ENCODE measurements around the gene STIM1.
A peak's percentile ranks its signal among the peaks of the same experiment; 100 is the strongest.

Gene STIM1

GRCh38 chr11:3962406-3962840 lies 107.0 kb downstream of the STIM1 start:
- Mint-ChIP-seq H3K4me1 (ENCODE audit: low read depth) (peaks cover 77% of the 10 kb centered on the region), H3K27me3 (no peaks in the 10 kb centered on the region), H3K27ac (no peak overlapping the region), H3K36me3 (ENCODE audit: low read depth) (peaks cover 9% of the 10 kb centered on the region), H3K4me3 (no peak overlapping the region), H3K9me3 (no peaks in the 10 kb centered on the region)

DNA sequence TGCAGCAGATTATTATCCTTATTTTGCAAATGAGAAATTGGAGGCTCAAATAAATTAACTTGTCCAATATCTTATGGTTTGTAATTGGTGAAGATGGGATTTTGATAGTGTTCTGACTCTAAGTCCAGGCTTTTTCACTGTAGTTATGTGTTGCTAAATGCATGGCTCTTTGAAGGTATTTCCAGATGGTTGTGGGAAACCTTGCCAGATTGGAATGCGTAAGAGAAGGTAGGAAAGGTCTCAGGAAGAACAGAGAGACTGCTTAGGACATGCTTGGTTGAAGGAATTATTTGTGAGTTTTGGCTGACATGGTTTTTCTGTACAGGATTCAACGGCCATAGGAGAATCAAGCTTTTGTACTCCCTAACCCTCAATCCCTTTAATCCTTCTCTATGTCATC lies 108.6 kb downstream of the STIM1 start:
- Mint-ChIP-seq H3K27me3 (no peaks in the 10 kb centered on the region), H3K4me3 (no peak overlapping the region), H3K36me3 (ENCODE audit: low read depth) (peaks cover 20% of the 10 kb centered on the region), H3K4me1 (ENCODE audit: low read depth) (peaks cover 77% of the 10 kb centered on the region), H3K27ac (peak overlapping the region; percentile 17), H3K9me3 (no peaks in the 10 kb centered on the region)

DNA sequence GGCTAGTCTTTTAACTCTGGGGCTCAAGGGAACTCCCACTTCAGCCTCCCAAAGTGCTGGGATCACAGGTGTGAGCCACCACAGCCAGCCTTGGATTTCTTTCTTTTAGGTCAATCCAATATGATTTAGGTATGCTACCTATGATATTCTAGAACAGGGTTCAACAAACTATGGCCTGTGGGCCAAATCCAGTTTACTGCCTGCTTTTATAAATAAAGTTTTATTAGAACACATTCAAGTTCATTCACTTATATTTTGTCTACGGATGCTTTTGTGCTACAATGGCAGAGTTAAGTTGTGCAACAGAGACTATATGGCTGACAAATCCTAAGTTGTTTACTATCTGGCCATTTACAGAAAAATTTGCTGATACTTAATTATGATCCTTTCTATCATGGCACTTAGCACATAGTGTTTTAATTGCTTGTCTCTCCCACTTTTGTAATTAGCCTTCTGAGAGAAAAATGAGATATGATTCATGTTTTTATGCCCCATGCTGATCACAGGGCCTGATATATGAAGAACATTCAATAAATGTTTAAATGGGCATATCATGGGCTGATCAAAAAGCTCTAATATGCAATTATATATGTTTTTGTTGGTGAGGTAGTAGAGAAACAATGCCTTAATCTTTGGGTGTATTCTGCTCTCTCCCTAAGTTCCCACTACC lies 109.6 kb downstream of the STIM1 start:
- H3K9me3 Mint-ChIP-seq = no peaks in the 10 kb centered on the region
- peaks cover 23% of the 10 kb centered on the region for H3K36me3 Mint-ChIP-seq (ENCODE audit: low read depth)
- no peak overlapping the region for H3K27ac Mint-ChIP-seq
- H3K4me3 Mint-ChIP-seq = no peak overlapping the region
- peaks cover 77% of the 10 kb centered on the region for H3K4me1 Mint-ChIP-seq (ENCODE audit: low read depth)
- no peaks in the 10 kb centered on the region for H3K27me3 Mint-ChIP-seq

- no peaks in the 10 kb centered on the region for H3K9me3 Mint-ChIP-seq
- peaks cover 31% of the 10 kb centered on the region for H3K36me3 Mint-ChIP-seq (ENCODE audit: low read depth)
- peak overlapping the region; percentile 46 for H3K27ac Mint-ChIP-seq
- peaks cover 86% of the 10 kb centered on the region for H3K4me1 Mint-ChIP-seq (ENCODE audit: low read depth)
- no peaks in the 10 kb centered on the region for H3K27me3 Mint-ChIP-seq
- no peak overlapping the region for H3K4me3 Mint-ChIP-seq
These were observed 112.2 kb downstream of the STIM1 start for GRCh38 chr11:3967695-3968094.

- peaks cover 77% of the 10 kb centered on the region for H3K4me1 Mint-ChIP-seq (ENCODE audit: low read depth)
- peak overlapping the region; percentile 64 for H3K4me3 Mint-ChIP-seq
- H3K27ac Mint-ChIP-seq = peak overlapping the region; percentile 93
- no peaks in the 10 kb centered on the region for H3K9me3 Mint-ChIP-seq
- no peaks in the 10 kb centered on the region for H3K27me3 Mint-ChIP-seq
- peaks cover 37% of the 10 kb centered on the region for H3K36me3 Mint-ChIP-seq (ENCODE audit: low read depth)
These were observed 113.7 kb downstream of the STIM1 start for GRCh38 chr11:3969200-3969599.

DNA sequence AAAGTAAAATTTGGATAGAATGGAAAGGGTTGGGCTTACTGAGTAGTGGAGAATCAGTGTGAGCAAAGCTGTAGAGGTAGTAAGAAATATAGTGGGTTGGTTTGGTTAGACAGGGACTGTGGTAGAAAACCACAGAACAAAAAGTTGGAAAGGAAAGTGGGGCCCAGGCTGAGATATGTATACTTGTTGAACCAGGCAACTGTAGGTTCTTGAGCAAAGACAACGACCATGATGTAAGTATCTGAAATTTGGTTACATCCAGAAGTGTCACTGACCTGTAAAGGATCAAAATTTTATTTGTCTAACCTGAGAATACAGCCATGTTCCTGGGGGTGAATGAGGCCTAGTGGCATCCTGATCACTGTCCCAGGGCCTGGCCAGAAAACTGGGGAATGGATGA lies 114.1 kb downstream of the STIM1 start:
- H3K27me3 Mint-ChIP-seq = no peaks in the 10 kb centered on the region
- peaks cover 37% of the 10 kb centered on the region for H3K36me3 Mint-ChIP-seq (ENCODE audit: low read depth)
- peaks cover 74% of the 10 kb centered on the region for H3K4me1 Mint-ChIP-seq (ENCODE audit: low read depth)
- H3K4me3 Mint-ChIP-seq = peak overlapping the region; percentile 64
- H3K9me3 Mint-ChIP-seq = no peaks in the 10 kb centered on the region
- H3K27ac Mint-ChIP-seq = peak overlapping the region; percentile 93

DNA sequence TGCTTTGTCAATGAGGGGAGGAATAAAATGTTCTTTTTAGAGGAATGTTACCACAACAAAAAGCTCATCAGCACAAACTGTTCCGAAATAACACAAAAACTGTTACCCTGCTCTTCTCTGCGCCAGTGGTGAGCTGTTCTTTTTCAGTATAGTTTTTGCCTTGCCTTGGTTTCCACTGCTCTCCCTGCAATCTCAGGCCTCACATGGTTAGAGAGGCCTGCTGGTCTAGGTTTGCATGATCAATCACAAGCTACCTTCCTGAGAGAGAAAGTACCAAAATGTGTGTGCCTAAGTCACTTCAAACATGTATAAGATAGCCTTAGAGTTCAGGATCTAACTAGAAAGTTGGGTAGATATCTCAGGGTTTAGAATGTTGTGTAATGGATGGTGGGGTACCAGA lies 114.6 kb downstream of the STIM1 start:
- H3K27me3 Mint-ChIP-seq = no peaks in the 10 kb centered on the region
- H3K36me3 Mint-ChIP-seq (ENCODE audit: low read depth) = peaks cover 37% of the 10 kb centered on the region
- no peaks in the 10 kb centered on the region for H3K9me3 Mint-ChIP-seq
- peak overlapping the region; percentile 93 for H3K27ac Mint-ChIP-seq
- peaks cover 74% of the 10 kb centered on the region for H3K4me1 Mint-ChIP-seq (ENCODE audit: low read depth)
- H3K4me3 Mint-ChIP-seq = peak overlapping the region; percentile 64

GRCh38 chr11:3971756-3972404 lies 116.4 kb downstream of the STIM1 start:
- Mint-ChIP-seq H3K36me3 (ENCODE audit: low read depth) (peaks cover 38% of the 10 kb centered on the region), H3K27ac (peak overlapping the region; percentile 8), H3K27me3 (no peaks in the 10 kb centered on the region), H3K9me3 (no peaks in the 10 kb centered on the region), H3K4me1 (ENCODE audit: low read depth) (peaks cover 63% of the 10 kb centered on the region), H3K4me3 (no peak overlapping the region)

DNA sequence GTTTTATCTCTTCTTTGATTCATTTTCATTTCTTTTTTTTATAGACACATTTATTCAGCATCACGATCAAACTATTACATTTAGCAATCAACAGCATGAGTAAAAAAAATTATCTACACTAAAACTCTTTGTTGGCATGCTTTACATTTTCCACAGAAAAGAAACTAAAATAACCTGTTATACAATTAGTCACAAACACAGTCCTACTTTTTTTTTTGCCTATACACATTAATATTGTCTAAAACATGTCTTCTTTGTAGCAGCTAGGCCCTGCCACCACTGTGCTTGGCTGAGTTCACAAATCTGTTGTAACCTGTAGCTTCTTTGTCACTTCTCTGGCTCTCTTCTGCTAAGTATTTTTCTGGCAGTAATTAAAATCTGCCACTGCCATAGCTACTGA lies 117.0 kb downstream of the STIM1 start:
- no peaks in the 10 kb centered on the region for H3K9me3 Mint-ChIP-seq
- H3K4me1 Mint-ChIP-seq (ENCODE audit: low read depth) = peaks cover 61% of the 10 kb centered on the region
- H3K27me3 Mint-ChIP-seq = no peaks in the 10 kb centered on the region
- peak overlapping the region; percentile 8 for H3K27ac Mint-ChIP-seq
- H3K4me3 Mint-ChIP-seq = no peak overlapping the region
- H3K36me3 Mint-ChIP-seq (ENCODE audit: low read depth) = peaks cover 37% of the 10 kb centered on the region

DNA sequence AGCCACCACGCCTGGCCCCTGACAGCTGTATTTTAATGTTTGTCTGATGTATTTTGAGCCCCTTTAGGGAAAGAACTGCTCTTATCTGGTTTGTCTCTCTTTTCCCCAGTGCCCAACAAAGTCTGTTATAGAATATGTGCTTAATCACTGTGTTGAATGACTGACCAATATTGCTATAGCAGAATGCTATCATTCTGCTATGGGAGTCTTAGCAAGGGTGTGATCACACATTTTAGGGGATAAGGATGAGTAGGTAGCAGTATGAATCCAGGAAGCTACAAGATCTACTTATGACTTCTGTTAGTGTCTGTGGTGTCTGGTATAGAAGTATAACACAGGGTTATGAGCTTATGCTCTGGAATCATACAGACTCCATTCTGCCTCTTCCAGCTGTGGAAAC lies 121.6 kb downstream of the STIM1 start:
- H3K27me3 Mint-ChIP-seq = no peaks in the 10 kb centered on the region
- H3K4me1 Mint-ChIP-seq (ENCODE audit: low read depth) = peaks cover 40% of the 10 kb centered on the region
- peaks cover 11% of the 10 kb centered on the region for H3K36me3 Mint-ChIP-seq (ENCODE audit: low read depth)
- H3K9me3 Mint-ChIP-seq = no peaks in the 10 kb centered on the region
- H3K27ac Mint-ChIP-seq = no peak overlapping the region
- no peak overlapping the region for H3K4me3 Mint-ChIP-seq

DNA sequence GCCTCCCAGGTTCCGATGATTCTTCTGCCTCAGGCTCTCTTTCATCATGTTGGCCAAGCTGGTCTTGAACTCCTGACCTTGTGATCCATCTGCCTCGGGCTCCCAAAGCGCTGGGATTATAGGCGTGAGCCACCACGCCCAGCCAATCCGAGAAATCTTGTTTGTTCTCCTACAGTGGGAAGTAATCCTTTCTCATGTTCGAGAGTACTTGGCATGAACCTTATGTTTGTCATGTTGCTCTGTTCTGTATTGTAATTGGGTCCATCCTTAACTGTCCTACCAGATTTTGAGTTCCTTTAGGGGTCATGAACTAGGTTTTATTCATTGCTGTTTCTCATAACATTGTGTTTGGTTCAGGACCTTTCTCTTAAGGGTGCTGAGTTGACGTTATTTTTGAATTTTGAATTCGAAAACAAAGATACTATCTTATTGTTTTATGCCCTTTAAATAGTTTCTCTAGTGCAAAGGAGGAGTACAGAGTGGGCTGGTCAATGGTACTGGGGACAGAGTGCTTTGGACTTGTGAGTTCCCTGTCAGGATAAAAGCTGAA lies 125.7 kb downstream of the STIM1 start:
- H3K9me3 Mint-ChIP-seq = no peaks in the 10 kb centered on the region
- peaks cover 67% of the 10 kb centered on the region for H3K4me1 Mint-ChIP-seq (ENCODE audit: low read depth)
- H3K4me3 Mint-ChIP-seq = no peak overlapping the region
- H3K27me3 Mint-ChIP-seq = no peaks in the 10 kb centered on the region
- H3K27ac Mint-ChIP-seq = peak overlapping the region; percentile 20
- peaks cover 2% of the 10 kb centered on the region for H3K36me3 Mint-ChIP-seq (ENCODE audit: low read depth)

- peaks cover 6% of the 10 kb centered on the region for H3K36me3 Mint-ChIP-seq (ENCODE audit: low read depth)
- H3K4me1 Mint-ChIP-seq (ENCODE audit: low read depth) = peaks cover 70% of the 10 kb centered on the region
- H3K4me3 Mint-ChIP-seq = no peak overlapping the region
- no peaks in the 10 kb centered on the region for H3K27me3 Mint-ChIP-seq
- no peaks in the 10 kb centered on the region for H3K9me3 Mint-ChIP-seq
- no peak overlapping the region for H3K27ac Mint-ChIP-seq
These were observed 127.0 kb downstream of the STIM1 start for GRCh38 chr11:3982431-3982830.

GRCh38 chr11:3983101-3983500 lies 127.6 kb downstream of the STIM1 start:
- Mint-ChIP-seq H3K36me3 (ENCODE audit: low read depth) (peaks cover 6% of the 10 kb centered on the region), H3K9me3 (no peaks in the 10 kb centered on the region), H3K27ac (peak overlapping the region; percentile 36), H3K27me3 (no peaks in the 10 kb centered on the region), H3K4me3 (no peak overlapping the region), H3K4me1 (ENCODE audit: low read depth) (peaks cover 66% of the 10 kb centered on the region)

- H3K4me3 Mint-ChIP-seq = no peak overlapping the region
- peak overlapping the region; percentile 61 for H3K27ac Mint-ChIP-seq
- no peaks in the 10 kb centered on the region for H3K9me3 Mint-ChIP-seq
These were observed 129.4 kb downstream of the STIM1 start for GRCh38 chr11:3984896-3985295.

GRCh38 chr11:3985631-3986030 lies 130.2 kb downstream of the STIM1 start:
- peaks cover 14% of the 10 kb centered on the region for H3K36me3 Mint-ChIP-seq (ENCODE audit: low read depth)
- peaks cover 81% of the 10 kb centered on the region for H3K4me1 Mint-ChIP-seq (ENCODE audit: low read depth)
- H3K4me3 Mint-ChIP-seq = no peak overlapping the region
- peak overlapping the region; percentile 46 for H3K27ac Mint-ChIP-seq
- H3K27me3 Mint-ChIP-seq = no peaks in the 10 kb centered on the region
- H3K9me3 Mint-ChIP-seq = no peaks in the 10 kb centered on the region

More at GRCh38 chr11:3984896-3985295, 129.4 kb downstream of the STIM1 start:
- H3K27me3 Mint-ChIP-seq = no peaks in the 10 kb centered on the region
- peaks cover 8% of the 10 kb centered on the region for H3K36me3 Mint-ChIP-seq (ENCODE audit: low read depth)
- H3K4me1 Mint-ChIP-seq (ENCODE audit: low read depth) = peaks cover 74% of the 10 kb centered on the region
